ENCODE measurements around the gene ANKRD52.

Gene ANKRD52

GRCh38 chr12:56189099-56189917, 68.9 kb downstream of the ANKRD52 start, which contains the start of gene SMARCC2:
SMARCC2 (minus strand) TSS chr12:56189483; CDS start chr12:56189461, 22 bp downstream.
- Histone ChIP-seq H3K27ac (ENCODE audit: low read depth, low read length) (peak within 1 kb of the TSS; percentile 77), H3F3A (ENCODE audit: control insufficient read depth, insufficient read depth) (peaks cover 12% of the 10 kb centered on the region), H3K27me3 (ENCODE audit: control insufficient read depth, low read length) (no peaks in the 10 kb centered on the region), H3K4me3 (ENCODE audit: low read length) (peak within 1 kb of the TSS; percentile 97), H3K79me2 (ENCODE audit: control insufficient read depth, low read length) (peaks cover 40% of the 10 kb centered on the region), H3K9me3 (ENCODE audit: control insufficient read depth, insufficient read depth, low read length) (no peaks in the 10 kb centered on the region), H3K4me1 (ENCODE audit: control insufficient read depth, low read length) (peaks cover 39% of the 10 kb centered on the region), H3K9me2 (replicated peaks; ENCODE audit: control insufficient read depth, low read length) (no peaks in the 10 kb centered on the region), H3K36me3 (ENCODE audit: control insufficient read depth, low read length) (peaks cover 45% of the 10 kb centered on the region), H4K20me1 (ENCODE audit: control insufficient read depth, insufficient read depth, low read depth, low read length) (peaks cover 8% of the 10 kb centered on the region; the same call in 1 of the 2 replicates), H3K4me2 (ENCODE audit: low read length) (peak within 1 kb of the TSS; percentile 98)
- TF ChIP-seq CTCF (IDR thresholded peaks at IDR 0.05; ENCODE audit: low read depth, low read length, poor library complexity, severe bottlenecking), result peak; percentile 76
- TF ChIP-seq EZH2phosphoT487 (IDR thresholded peaks at IDR 0.05; ENCODE audit: borderline replicate concordance, low read length), result no peak

GRCh38 chr12:56188778-56189098, 69.4 kb downstream of the ANKRD52 start:
- Histone ChIP-seq H3K9me3 (ENCODE audit: control insufficient read depth, insufficient read depth, low read length) (no peaks in the 10 kb centered on the region), H3K27me3 (ENCODE audit: control insufficient read depth, low read length) (no peaks in the 10 kb centered on the region), H3K79me2 (ENCODE audit: control insufficient read depth, low read length) (peaks cover 42% of the 10 kb centered on the region), H3K36me3 (ENCODE audit: control insufficient read depth, low read length) (peaks cover 51% of the 10 kb centered on the region), H4K20me1 (ENCODE audit: control insufficient read depth, insufficient read depth, low read depth, low read length) (peaks cover 8% of the 10 kb centered on the region; the same call in 1 of the 2 replicates), H3K27ac (ENCODE audit: low read depth, low read length) (peak overlapping the region; percentile 57), H3F3A (ENCODE audit: control insufficient read depth, insufficient read depth) (peaks cover 11% of the 10 kb centered on the region), H3K4me2 (ENCODE audit: low read length) (peak overlapping the region; percentile 98), H3K4me3 (ENCODE audit: low read length) (peak overlapping the region; percentile 97), H3K4me1 (ENCODE audit: control insufficient read depth, low read length) (peaks cover 37% of the 10 kb centered on the region), H3K9me2 (replicated peaks; ENCODE audit: control insufficient read depth, low read length) (no peaks in the 10 kb centered on the region)
- TF ChIP-seq CTCF (IDR thresholded peaks at IDR 0.05; ENCODE audit: low read depth, low read length, poor library complexity, severe bottlenecking) (no peak), EZH2phosphoT487 (IDR thresholded peaks at IDR 0.05; ENCODE audit: borderline replicate concordance, low read length) (no peak)

GRCh38 chr12:56188131-56188777, 69.9 kb downstream of the ANKRD52 start:
- Histone ChIP-seq H3K36me3 (ENCODE audit: control insufficient read depth, low read length) (peaks cover 55% of the 10 kb centered on the region), H3K27ac (ENCODE audit: low read depth, low read length) (peak overlapping the region; percentile 57), H3K4me2 (ENCODE audit: low read length) (peak overlapping the region; percentile 98), H3K9me2 (replicated peaks; ENCODE audit: control insufficient read depth, low read length) (no peaks in the 10 kb centered on the region), H3K79me2 (ENCODE audit: control insufficient read depth, low read length) (peaks cover 43% of the 10 kb centered on the region), H4K20me1 (ENCODE audit: control insufficient read depth, insufficient read depth, low read depth, low read length) (peaks cover 8% of the 10 kb centered on the region; the same call in 1 of the 2 replicates), H3K4me3 (ENCODE audit: low read length) (peak overlapping the region; percentile 97), H3K4me1 (ENCODE audit: control insufficient read depth, low read length) (peaks cover 34% of the 10 kb centered on the region), H3K9me3 (ENCODE audit: control insufficient read depth, insufficient read depth, low read length) (no peaks in the 10 kb centered on the region), H3K27me3 (ENCODE audit: control insufficient read depth, low read length) (no peaks in the 10 kb centered on the region), H3F3A (ENCODE audit: control insufficient read depth, insufficient read depth) (peaks cover 11% of the 10 kb centered on the region)
- no peak for TF ChIP-seq CTCF (IDR thresholded peaks at IDR 0.05; ENCODE audit: low read depth, low read length, poor library complexity, severe bottlenecking)
- TF ChIP-seq EZH2phosphoT487 (IDR thresholded peaks at IDR 0.05; ENCODE audit: borderline replicate concordance, low read length), result no peak

Data from DOHH2 (cell line).